HEK293 (cell line): Measurements from ENCODE around the gene SPACDR.

Source experiments
- CTCF ChIA-PET: fragments of 350-600 bp; formaldehyde crosslinking; extraction: SDS; loops from one replicate; lab custom pipeline; 2021; ENCODE audit warnings: antibody characterized with exemption; lab: Yijun Ruan, JAX
- POLR2A ChIA-PET: fragments of 300-600 bp; formaldehyde crosslinking; extraction: SDS; loops from one replicate; lab custom pipeline; 2020; ENCODE audit warnings: antibody characterized with exemption, inconsistent platforms; lab: Yijun Ruan, JAX
- H3K27ac ChIP-seq: fragments of 200-500 bp; sonication (Bioruptor generic); 2 replicates; pipeline ENCODE4 v1.5.1; 2014; ENCODE audit warnings: low read depth, low read length, control low read depth, inconsistent platforms; ENCODE audit errors: extremely low read depth
- H3K36me3 ChIP-seq, 2 experiments: fragments of 200-500 bp in 1 of 2; sonication (Bioruptor generic) in 1 of 2; 1 replicate in 1 of 2; 2 replicates in 1 of 2; pipeline ENCODE4 v1.5.1; 2014 to 2017; ENCODE audit warnings: inconsistent platforms in 2 of 2, low read length in 2 of 2; ENCODE audit not compliant: control insufficient read depth in 2 of 2, insufficient read depth in 1 of 2
- H3K4me1 ChIP-seq: fragments of 200-500 bp; sonication (Bioruptor generic); 2 replicates; pipeline ENCODE4 v1.5.1; 2014; ENCODE audit warnings: mild to moderate bottlenecking, low read length, inconsistent platforms; ENCODE audit not compliant: control insufficient read depth, insufficient read depth
- H3K4me3 ChIP-seq: 2 replicates; pipeline ENCODE4 v1.5.1; 2011; ENCODE audit warnings: low read depth, mild to moderate bottlenecking, control low read depth, low read length, moderate library complexity
- H3K9me3 ChIP-seq: fragments of 200-500 bp; sonication (Bioruptor generic); 2 replicates; pipeline ENCODE4 v1.5.1; 2014; ENCODE audit warnings: low read depth, low read length, inconsistent platforms; ENCODE audit not compliant: control insufficient read depth, insufficient read depth
- EGR2 ChIP-seq: fragments of 450-650 bp; formaldehyde crosslinking; IDR thresholded peaks from 2 replicates; pipeline ENCODE4 v1.5.1; 2016; ENCODE audit warnings: low read depth, missing biosample characterization, missing genetic modification characterization
- GLIS2 ChIP-seq: fragments of 450-650 bp; formaldehyde crosslinking; IDR thresholded peaks from 2 replicates; pipeline ENCODE4 v1.5.1; 2016; ENCODE audit warnings: missing biosample characterization, missing genetic modification characterization
- KLF7 ChIP-seq: fragments of 450-650 bp; formaldehyde crosslinking; IDR thresholded peaks from 2 replicates; pipeline ENCODE4 v1.5.1; 2016; ENCODE audit warnings: missing biosample characterization, missing genetic modification characterization, borderline replicate concordance
- MEIS1 ChIP-seq: sonication (generic); formaldehyde crosslinking; IDR thresholded peaks from 2 replicates; pipeline ENCODE4 v1.8.1; 2022; ENCODE audit warnings: missing genetic modification reagents, mild to moderate bottlenecking, borderline replicate concordance
- OVOL3 ChIP-seq: fragments of 450-650 bp; formaldehyde crosslinking; IDR thresholded peaks from 2 replicates; pipeline ENCODE4 v1.5.1; 2016; ENCODE audit warnings: missing biosample characterization, missing genetic modification characterization
- SCRT1 ChIP-seq: fragments of 450-650 bp; formaldehyde crosslinking; IDR thresholded peaks from 2 replicates; pipeline ENCODE4 v1.5.1; 2016; ENCODE audit warnings: missing biosample characterization, missing genetic modification characterization, borderline replicate concordance
- ZFP3 ChIP-seq: fragments of 450-650 bp; formaldehyde crosslinking; IDR thresholded peaks from 2 replicates; pipeline ENCODE4 v1.5.1; 2016; ENCODE audit warnings: low read depth, missing biosample characterization, missing genetic modification characterization
- ZNF121 ChIP-seq: fragments of 450-650 bp; formaldehyde crosslinking; IDR thresholded peaks from 2 replicates; pipeline ENCODE4 v1.5.1; 2016; ENCODE audit warnings: missing biosample characterization, missing genetic modification characterization
- ZNF140 ChIP-seq: fragments of 450-650 bp; formaldehyde crosslinking; IDR thresholded peaks from 2 replicates; pipeline ENCODE4 v1.5.1; 2016; ENCODE audit warnings: missing biosample characterization, missing genetic modification characterization
- ZNF169 ChIP-seq: fragments of 450-650 bp; formaldehyde crosslinking; IDR thresholded peaks from 2 replicates; pipeline ENCODE4 v1.5.1; 2016; ENCODE audit warnings: missing biosample characterization, missing genetic modification characterization
- ZNF184 ChIP-seq: fragments of 450-650 bp; IDR thresholded peaks from 2 replicates; pipeline ENCODE4 v1.5.1; 2018; ENCODE audit warnings: missing biosample characterization, mild to moderate bottlenecking, missing genetic modification characterization
- ZNF202 ChIP-seq: fragments of 450-650 bp; formaldehyde crosslinking; IDR thresholded peaks from 2 replicates; pipeline ENCODE4 v1.5.1; 2016; ENCODE audit warnings: missing biosample characterization, missing genetic modification characterization, borderline replicate concordance
- ZNF248 ChIP-seq: fragments of 450-650 bp; formaldehyde crosslinking; IDR thresholded peaks from 2 replicates; pipeline ENCODE4 v1.5.1; 2017; ENCODE audit warnings: missing biosample characterization, missing genetic modification characterization
- ZNF274 ChIP-seq, 2 experiments: fragments of 200-500 bp in 1 of 2; fragments of 450-650 bp in 1 of 2; sonication (Bioruptor generic) in 1 of 2; formaldehyde crosslinking in 1 of 2; IDR thresholded peaks; 2 replicates each; pipeline versions ENCODE4 v1.5.1 to v1.6.1; 2014 to 2016; ENCODE audit warnings: borderline replicate concordance in 1 of 2, inconsistent platforms in 1 of 2, low read length in 1 of 2, missing biosample characterization in 1 of 2, missing genetic modification characterization in 1 of 2
- ZNF280D ChIP-seq: fragments of 450-650 bp; formaldehyde crosslinking; IDR thresholded peaks from 2 replicates; pipeline ENCODE4 v1.5.1; 2016; ENCODE audit warnings: missing biosample characterization, missing genetic modification characterization
- ZNF311 ChIP-seq: fragments of 450-650 bp; formaldehyde crosslinking; IDR thresholded peaks from 2 replicates; pipeline ENCODE4 v1.5.1; 2017; ENCODE audit warnings: missing biosample characterization, missing genetic modification characterization, borderline replicate concordance
- ZNF404 ChIP-seq: fragments of 450-650 bp; formaldehyde crosslinking; IDR thresholded peaks from 2 replicates; pipeline ENCODE4 v1.5.1; 2017; ENCODE audit warnings: missing biosample characterization, missing genetic modification characterization
- ZNF416 ChIP-seq: fragments of 450-650 bp; formaldehyde crosslinking; IDR thresholded peaks from 2 replicates; pipeline ENCODE4 v1.5.1; 2016; ENCODE audit warnings: missing biosample characterization, missing genetic modification characterization
- ZNF473 ChIP-seq: fragments of 450-650 bp; formaldehyde crosslinking; IDR thresholded peaks from 2 replicates; pipeline ENCODE4 v1.5.1; 2017; ENCODE audit warnings: missing biosample characterization, missing genetic modification characterization
- ZNF624 ChIP-seq: fragments of 450-650 bp; formaldehyde crosslinking; IDR thresholded peaks from 2 replicates; pipeline ENCODE4 v1.5.1; 2017; ENCODE audit warnings: missing biosample characterization, missing genetic modification characterization
- ZNF792 ChIP-seq: fragments of 450-650 bp; formaldehyde crosslinking; IDR thresholded peaks from 2 replicates; pipeline ENCODE4 v1.5.1; 2016; ENCODE audit warnings: missing biosample characterization, missing genetic modification characterization
- TF ChIP-seq, protein P1 (sequence below): fragments of 450-650 bp; formaldehyde crosslinking; IDR thresholded peaks from 2 replicates; pipeline ENCODE4 v1.5.1; 2016; ENCODE audit warnings: missing biosample characterization, missing genetic modification characterization, borderline replicate concordance

The SPACDR gene

DNA sequence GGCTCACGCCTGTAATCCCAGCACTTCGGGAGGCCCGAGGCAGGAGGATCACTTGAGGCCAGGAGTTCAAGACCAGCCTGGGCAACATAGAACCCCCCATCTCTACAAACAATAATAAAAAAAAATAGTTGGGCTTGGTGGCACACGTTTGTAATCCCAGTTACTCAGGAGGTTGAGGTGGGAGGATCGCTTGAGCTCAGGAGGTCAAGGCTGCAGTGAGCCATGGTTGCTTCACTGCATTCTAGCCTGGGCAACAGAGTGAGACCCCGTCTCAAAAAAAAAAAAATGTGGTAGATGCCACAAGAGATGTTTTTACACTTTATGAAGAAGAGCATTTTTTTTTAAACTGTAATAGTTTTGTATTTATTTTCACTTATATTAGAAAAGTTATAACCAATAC lies 32.4 kb upstream of the SPACDR start:
- H3K4me3 ChIP-seq = no peak overlapping the region
- no peaks in the 10 kb centered on the region for H3K9me3 ChIP-seq
- H3K36me3 ChIP-seq = no peaks in the 10 kb centered on the region
- H3K4me1 ChIP-seq = no peaks in the 10 kb centered on the region
- TF ChIP-seq ZNF404 (tag by site-specific recombination) = no peak
- TF ChIP-seq ZNF792 = no peak
- TF ChIP-seq ZNF121 (tag by site-specific recombination) = peak; percentile 36; the same call in 1 of the 2 replicates
- no peak for TF ChIP-seq KLF7 (tag by site-specific recombination)
- TF ChIP-seq ZNF624 = no peak
- CTCF ChIA-PET = interaction anchor here (0.6 to 2.7 kb wide), 7 partner anchors 14 to 835 kb away, joined by 3 to 16 read pairs (median 4); partner anchors contain the start of gene NYAP1
- POLR2A ChIA-PET = interaction anchor here (0.7 kb wide), 1 partner anchor 59 kb away, joined by 4 read pairs; no protein-coding TSS in a partner anchor
- H3K27ac ChIP-seq = no peak overlapping the region

GRCh38 chr7:100493476-100494264 lies 29.6 kb upstream of the SPACDR start:
- H3K4me3 ChIP-seq = no peak overlapping the region

More at GRCh38 chr7:100493476-100494264, 29.6 kb upstream of the SPACDR start:
- H3K9me3 ChIP-seq = no peaks in the 10 kb centered on the region
- H3K4me1 ChIP-seq = no peaks in the 10 kb centered on the region
- POLR2A ChIA-PET = no interaction called here
- CTCF ChIA-PET = interaction anchor here (0.6 to 2.0 kb wide), 5 partner anchors 11 to 965 kb away, joined by 3 to 7 read pairs (median 4); no protein-coding TSS in a partner anchor
- H3K36me3 ChIP-seq = no peaks in the 10 kb centered on the region
- H3K27ac ChIP-seq = no peak overlapping the region
- no peak for TF ChIP-seq OVOL3
- TF ChIP-seq SCRT1 (tag by site-specific recombination) = no peak
- no peak for TF ChIP-seq ZNF274 (IDR thresholded peaks at IDR 0.05; ENCODE audit: low read length)
- no peak for TF ChIP-seq ZNF274 (tag by site-specific recombination; IDR thresholded peaks at IDR 0.05; ENCODE audit: borderline replicate concordance)
- no peak for TF ChIP-seq ZNF416 (tag by site-specific recombination)
- no peak for TF ChIP-seq ZNF140
- TF ChIP-seq ZNF202 = no peak
- no peak for TF ChIP-seq ZNF280D
- no peak for TF ChIP-seq GLIS2 (tag by site-specific recombination)
- no peak for TF ChIP-seq ZNF184
- TF ChIP-seq ZNF169 (tag by site-specific recombination) = no peak
- TF ChIP-seq EGR2 (tag by site-specific recombination) = no peak
- TF ChIP-seq ZNF311 (tag by site-specific recombination) = no peak
- TF ChIP-seq ZFP3 = no peak
- no peak for TF ChIP-seq MEIS1
- TF ChIP-seq, protein P1, sequence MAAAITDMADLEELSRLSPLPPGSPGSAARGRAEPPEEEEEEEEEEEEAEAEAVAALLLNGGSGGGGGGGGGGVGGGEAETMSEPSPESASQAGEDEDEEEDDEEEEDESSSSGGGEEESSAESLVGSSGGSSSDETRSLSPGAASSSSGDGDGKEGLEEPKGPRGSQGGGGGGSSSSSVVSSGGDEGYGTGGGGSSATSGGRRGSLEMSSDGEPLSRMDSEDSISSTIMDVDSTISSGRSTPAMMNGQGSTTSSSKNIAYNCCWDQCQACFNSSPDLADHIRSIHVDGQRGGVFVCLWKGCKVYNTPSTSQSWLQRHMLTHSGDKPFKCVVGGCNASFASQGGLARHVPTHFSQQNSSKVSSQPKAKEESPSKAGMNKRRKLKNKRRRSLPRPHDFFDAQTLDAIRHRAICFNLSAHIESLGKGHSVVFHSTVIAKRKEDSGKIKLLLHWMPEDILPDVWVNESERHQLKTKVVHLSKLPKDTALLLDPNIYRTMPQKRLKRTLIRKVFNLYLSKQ (tag by site-specific recombination) = no peak
- TF ChIP-seq ZNF473 (tag by site-specific recombination) = no peak
- TF ChIP-seq ZNF792 = no peak
- TF ChIP-seq ZNF248 (tag by site-specific recombination) = no peak
